NCI-H2107 treated with DMSO at 0.1 percent for 48 hours (cell line): ENCODE data around the gene SH3GL3.

ENCODE experiments used
- DNase-seq: peaks from one replicate; lab custom pipeline; 2025; ENCODE audit not compliant: unreplicated experiment; lab: John Stamatoyannopoulos, UW

The SH3GL3 gene

GRCh38 chr15:83446904-83447709 is at the start of gene SH3GL3:
SH3GL3 (plus strand) TSS chr15:83447341; CDS start chr15:83447534, 193 bp downstream.
- DNase-seq: no peak

- DNase-seq: no peak
Observed at GRCh38 chr15:83398626-83399025, 48.5 kb upstream of the SH3GL3 start.

GRCh38 chr15:83404121-83404520 is 43.0 kb upstream of the SH3GL3 start:
- no peak for DNase-seq

GRCh38 chr15:83410532-83410931 is 36.6 kb upstream of the SH3GL3 start:
- DNase-seq: no peak

GRCh38 chr15:83413054-83413719 is 34.0 kb upstream of the SH3GL3 start:
- no peak for DNase-seq

- DNase-seq: no peak
Observed at GRCh38 chr15:83422081-83422480, 25.1 kb upstream of the SH3GL3 start.

GRCh38 chr15:83422541-83422940 is 24.6 kb upstream of the SH3GL3 start:
- no peak for DNase-seq

- no peak for DNase-seq
Observed at GRCh38 chr15:83424101-83424500, 23.0 kb upstream of the SH3GL3 start.

GRCh38 chr15:83430441-83430840 is 16.7 kb upstream of the SH3GL3 start:
- no peak for DNase-seq

- no peak for DNase-seq
Observed at GRCh38 chr15:83431521-83431920, 15.6 kb upstream of the SH3GL3 start.

- DNase-seq: no peak
Observed at GRCh38 chr15:83435202-83435601, 11.9 kb upstream of the SH3GL3 start.

- DNase-seq: no peak
Observed at GRCh38 chr15:83435782-83436181, 11.4 kb upstream of the SH3GL3 start.

- no peak for DNase-seq
Observed at GRCh38 chr15:83436513-83437158, 10.5 kb upstream of the SH3GL3 start.

- no peak for DNase-seq
Observed at GRCh38 chr15:83443076-83443847, 3.9 kb upstream of the SH3GL3 start.

GRCh38 chr15:83444936-83445335 is 2.2 kb upstream of the SH3GL3 start:
- DNase-seq: no peak

- DNase-seq: no peak
Observed at GRCh38 chr15:83445643-83446042, 1.5 kb upstream of the SH3GL3 start.

- DNase-seq: no peak
Observed at GRCh38 chr15:83446417-83446816, 724 bp upstream of the SH3GL3 start.

- no peak for DNase-seq
Observed at GRCh38 chr15:83449250-83449671, 2.1 kb downstream of the SH3GL3 start.

- no peak for DNase-seq
Observed at GRCh38 chr15:83449937-83450506, 2.9 kb downstream of the SH3GL3 start.

- DNase-seq: no peak
Observed at GRCh38 chr15:83457149-83457548, 10.0 kb downstream of the SH3GL3 start.

- DNase-seq: no peak
Observed at GRCh38 chr15:83458381-83458780, 11.2 kb downstream of the SH3GL3 start.
